Stimulated activated memory B cell treated with anti-CD40 and anti-IgM and Interleukin-4, amounts not matched to agents 10 μg/mL and 1 μg/mL and 100 μg/mL, for 72 hours (primary cell): Measurements from ENCODE around the gene FOLR2.
"Not testable (repeated sequence)": the region's sequence is repeated elsewhere in the genome, so short reads cannot be mapped to it uniquely, and the experiment has no call there.

Experiments
- ATAC-seq: fragments of 150-1000 bp; cut with Tn5 transposase; 2 replicates; pipeline ENCODE4 v1.10.0; 2021
- H3K27ac Mint-ChIP-seq: one replicate; pipeline ENCODE4 v1.8.0; 2022; ENCODE audit warnings: mild to moderate bottlenecking, mixed read lengths
- H3K27me3 Mint-ChIP-seq: one replicate; pipeline ENCODE4 v1.8.0; 2022; ENCODE audit warnings: mixed read lengths
- H3K36me3 Mint-ChIP-seq: one replicate; pipeline ENCODE4 v1.8.0; 2022; ENCODE audit warnings: mixed read lengths
- H3K4me1 Mint-ChIP-seq: one replicate; pipeline ENCODE4 v1.8.0; 2022; ENCODE audit warnings: mixed read lengths
- H3K4me3 Mint-ChIP-seq: one replicate; pipeline ENCODE4 v1.8.0; 2022; ENCODE audit warnings: mild to moderate bottlenecking, moderate library complexity, mixed read lengths
- H3K9me3 Mint-ChIP-seq: one replicate; pipeline ENCODE4 v1.8.0; 2022; ENCODE audit warnings: mixed read lengths

Gene FOLR2

DNA sequence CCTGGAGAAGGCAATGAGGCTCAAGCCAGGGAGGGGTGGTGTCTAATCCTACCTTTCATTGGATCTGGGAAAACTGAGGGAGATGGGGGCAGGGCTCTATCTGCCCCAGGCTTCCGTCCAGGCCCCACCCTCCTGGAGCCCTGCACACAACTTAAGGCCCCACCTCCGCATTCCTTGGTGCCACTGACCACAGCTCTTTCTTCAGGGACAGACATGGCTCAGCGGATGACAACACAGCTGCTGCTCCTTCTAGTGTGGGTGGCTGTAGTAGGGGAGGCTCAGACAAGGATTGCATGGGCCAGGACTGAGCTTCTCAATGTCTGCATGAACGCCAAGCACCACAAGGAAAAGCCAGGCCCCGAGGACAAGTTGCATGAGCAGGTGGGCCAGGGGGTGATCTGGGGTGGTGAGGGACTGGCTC is 24.6 kb upstream of the FOLR2 start, which contains the start of gene FOLR1:
Gene FOLR1 (plus strand): TSS at position 180 of the 421 bp plus-strand sequence. CDS start 34 bp downstream, at position 214.
- no peak within 1 kb of the TSS for H3K4me3 Mint-ChIP-seq
- no peaks in the 10 kb centered on the region for H3K27me3 Mint-ChIP-seq
- no peaks in the 10 kb centered on the region for H3K36me3 Mint-ChIP-seq
- no peaks in the 10 kb centered on the region for H3K9me3 Mint-ChIP-seq
- no peak for ATAC-seq
- no peaks in the 10 kb centered on the region for H3K4me1 Mint-ChIP-seq
- H3K27ac Mint-ChIP-seq = no peak within 1 kb of the TSS

- H3K27ac Mint-ChIP-seq = no peak overlapping the region
- no peaks in the 10 kb centered on the region for H3K27me3 Mint-ChIP-seq
- H3K4me3 Mint-ChIP-seq = no peak overlapping the region
- ATAC-seq = no peak
- H3K4me1 Mint-ChIP-seq = no peaks in the 10 kb centered on the region
- no peaks in the 10 kb centered on the region for H3K36me3 Mint-ChIP-seq
- no peaks in the 10 kb centered on the region for H3K9me3 Mint-ChIP-seq
Observed at GRCh38 chr11:72195518-72196270, 20.9 kb upstream of the FOLR2 start.

DNA sequence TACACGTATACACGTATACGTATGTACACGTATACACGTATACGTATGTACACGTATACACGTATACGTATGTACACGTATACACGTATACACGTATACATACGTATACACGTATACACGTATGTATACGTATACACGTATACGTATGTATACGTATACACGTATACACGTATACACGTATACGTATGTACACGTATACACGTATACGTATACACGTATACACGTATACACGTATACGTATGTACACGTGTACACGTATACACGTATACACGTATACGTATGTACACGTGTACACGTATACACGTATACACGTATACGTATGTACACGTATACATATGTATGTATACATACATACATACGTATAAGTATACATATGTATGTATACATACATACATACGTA is 15.1 kb upstream of the FOLR2 start:
- not testable (repeated sequence) for H3K36me3 Mint-ChIP-seq, ATAC-seq

GRCh38 chr11:72202571-72202970 is 14.0 kb upstream of the FOLR2 start:
- Mint-ChIP-seq H3K4me1 (peaks cover 6% of the 10 kb centered on the region), H3K9me3 (no peaks in the 10 kb centered on the region), H3K27me3 (no peaks in the 10 kb centered on the region), H3K27ac (no peak overlapping the region), H3K36me3 (no peaks in the 10 kb centered on the region), H3K4me3 (no peak overlapping the region)
- no peak for ATAC-seq

More for the DNA sequence above, 15.1 kb upstream of the FOLR2 start:
- not testable (repeated sequence) for H3K27me3 Mint-ChIP-seq, H3K27ac Mint-ChIP-seq, H3K9me3 Mint-ChIP-seq, H3K4me1 Mint-ChIP-seq, H3K4me3 Mint-ChIP-seq

GRCh38 chr11:72203163-72203562 is 13.4 kb upstream of the FOLR2 start:
- Mint-ChIP-seq H3K27ac (no peak overlapping the region), H3K4me1 (peaks cover 6% of the 10 kb centered on the region), H3K36me3 (no peaks in the 10 kb centered on the region), H3K4me3 (no peak overlapping the region), H3K27me3 (no peaks in the 10 kb centered on the region), H3K9me3 (no peaks in the 10 kb centered on the region)
- no peak for ATAC-seq

GRCh38 chr11:72204886-72205285 is 11.7 kb upstream of the FOLR2 start:
- H3K9me3 Mint-ChIP-seq = peaks cover 11% of the 10 kb centered on the region
- H3K36me3 Mint-ChIP-seq = peaks cover 14% of the 10 kb centered on the region
- no peak overlapping the region for H3K4me3 Mint-ChIP-seq
- H3K27me3 Mint-ChIP-seq = peaks cover 12% of the 10 kb centered on the region
- peaks cover 6% of the 10 kb centered on the region for H3K4me1 Mint-ChIP-seq
- no peak for ATAC-seq
- no peak overlapping the region for H3K27ac Mint-ChIP-seq

DNA sequence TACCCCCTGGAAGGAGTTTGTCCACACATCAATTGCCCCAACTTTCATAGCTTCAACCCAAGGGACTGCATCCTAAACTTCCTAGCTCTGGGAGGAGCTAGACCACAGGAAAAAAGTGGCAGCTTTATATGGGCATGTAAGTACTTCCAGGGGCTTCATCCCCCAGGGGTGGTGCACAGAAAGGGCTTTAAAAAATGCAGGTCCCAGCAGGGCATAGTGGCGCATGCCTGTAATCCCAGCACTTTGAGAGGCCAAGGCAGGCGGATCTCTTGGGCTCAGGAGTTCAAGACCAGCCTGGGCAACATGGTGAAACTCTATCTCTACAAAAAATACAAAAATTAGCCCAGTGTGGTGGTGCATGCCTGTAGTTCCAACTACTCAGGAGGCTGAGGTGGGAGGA is 9.8 kb upstream of the FOLR2 start:
- Mint-ChIP-seq H3K27me3 (peaks cover 16% of the 10 kb centered on the region), H3K9me3 (peaks cover 13% of the 10 kb centered on the region), H3K36me3 (peaks cover 17% of the 10 kb centered on the region)
- not testable (repeated sequence) for H3K4me1 Mint-ChIP-seq, H3K27ac Mint-ChIP-seq, ATAC-seq, H3K4me3 Mint-ChIP-seq

DNA sequence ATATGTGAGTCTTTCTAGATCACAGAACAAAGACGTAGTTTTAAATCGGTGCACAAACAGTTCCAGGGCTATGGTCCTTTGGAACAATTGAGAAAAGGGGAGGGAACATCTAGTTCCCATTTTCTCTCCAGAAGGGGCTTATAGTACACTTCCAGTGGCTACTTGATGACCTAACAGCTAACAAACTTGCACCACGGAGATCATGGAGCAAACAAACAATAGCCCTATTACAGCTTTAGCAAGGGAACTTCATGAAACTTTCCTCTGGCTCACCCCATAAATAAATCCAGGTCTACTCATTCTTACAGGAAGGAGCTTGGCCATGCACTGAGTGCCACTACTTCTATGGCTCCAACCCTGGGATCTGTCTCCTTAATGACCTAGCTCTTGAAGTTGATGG is 8.3 kb upstream of the FOLR2 start:
- H3K4me3 Mint-ChIP-seq = no peak overlapping the region
- no peak overlapping the region for H3K27ac Mint-ChIP-seq
- H3K4me1 Mint-ChIP-seq = peaks cover 6% of the 10 kb centered on the region
- H3K9me3 Mint-ChIP-seq = peaks cover 13% of the 10 kb centered on the region
- H3K27me3 Mint-ChIP-seq = peaks cover 16% of the 10 kb centered on the region
- H3K36me3 Mint-ChIP-seq = peaks cover 17% of the 10 kb centered on the region
- ATAC-seq = no peak

DNA sequence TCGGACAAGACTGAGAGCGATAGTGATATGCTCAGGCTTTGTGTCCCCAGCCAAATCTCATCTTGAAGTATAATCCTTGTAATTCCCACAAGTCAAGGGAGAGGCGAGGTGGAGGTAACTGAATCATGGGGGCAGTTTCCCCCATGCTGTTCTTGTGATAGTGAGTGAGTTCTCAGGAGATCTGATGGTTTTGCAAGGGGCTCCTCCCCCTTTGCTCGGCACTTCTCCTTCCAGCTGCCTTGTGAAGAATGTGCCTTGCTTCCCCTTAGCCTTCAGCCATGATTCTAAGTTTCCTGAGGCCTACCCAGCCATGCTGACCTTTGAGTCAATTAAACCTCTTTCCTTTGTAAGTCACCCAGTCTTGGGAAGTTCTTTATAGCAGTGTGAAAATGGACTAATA is 7.5 kb upstream of the FOLR2 start:
- Mint-ChIP-seq H3K36me3 (peaks cover 17% of the 10 kb centered on the region), H3K4me3 (no peak overlapping the region), H3K9me3 (peaks cover 13% of the 10 kb centered on the region), H3K27ac (no peak overlapping the region), H3K27me3 (peaks cover 16% of the 10 kb centered on the region), H3K4me1 (peaks cover 6% of the 10 kb centered on the region)
- ATAC-seq = no peak

DNA sequence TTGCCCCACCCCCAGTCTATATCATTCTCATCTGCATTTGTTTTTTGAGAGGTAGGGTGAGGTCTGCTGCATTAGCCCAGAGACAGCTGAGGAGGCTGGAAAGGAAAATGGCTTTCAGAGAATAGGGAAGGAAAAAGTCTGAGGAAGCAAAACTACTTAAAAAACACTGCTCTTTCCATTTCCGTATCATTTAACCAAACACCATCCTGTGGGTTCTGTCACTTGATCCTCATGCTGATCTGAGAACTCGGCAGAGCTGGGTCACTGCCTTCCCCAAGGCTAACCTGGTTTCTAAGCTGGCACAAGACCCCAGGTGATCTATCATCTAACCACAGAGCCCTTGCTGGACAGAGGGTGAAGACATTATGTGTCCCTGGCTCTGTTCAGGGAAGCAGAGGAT is 1.2 kb downstream of the FOLR2 start:
- ATAC-seq = no peak
- no peaks in the 10 kb centered on the region for H3K9me3 Mint-ChIP-seq
- no peaks in the 10 kb centered on the region for H3K36me3 Mint-ChIP-seq
- H3K4me1 Mint-ChIP-seq = peaks cover 53% of the 10 kb centered on the region
- no peaks in the 10 kb centered on the region for H3K27me3 Mint-ChIP-seq
- H3K4me3 Mint-ChIP-seq = no peak overlapping the region
- H3K27ac Mint-ChIP-seq = peak overlapping the region; percentile 26

GRCh38 chr11:72218251-72218745 is 1.7 kb downstream of the FOLR2 start:
- Mint-ChIP-seq H3K4me3 (no peak overlapping the region), H3K4me1 (peaks cover 55% of the 10 kb centered on the region), H3K27ac (peak overlapping the region; percentile 26), H3K36me3 (no peaks in the 10 kb centered on the region), H3K9me3 (no peaks in the 10 kb centered on the region), H3K27me3 (no peaks in the 10 kb centered on the region)
- no peak for ATAC-seq

GRCh38 chr11:72220696-72221363 is 4.2 kb downstream of the FOLR2 start:
- peak overlapping the region; percentile 59 for H3K4me3 Mint-ChIP-seq
- no peaks in the 10 kb centered on the region for H3K9me3 Mint-ChIP-seq
- H3K27ac Mint-ChIP-seq = peak overlapping the region; percentile 98
- ATAC-seq = no peak
- no peaks in the 10 kb centered on the region for H3K36me3 Mint-ChIP-seq
- H3K27me3 Mint-ChIP-seq = no peaks in the 10 kb centered on the region
- H3K4me1 Mint-ChIP-seq = peaks cover 70% of the 10 kb centered on the region

GRCh38 chr11:72221386-72222075 is 4.9 kb downstream of the FOLR2 start:
- Mint-ChIP-seq H3K27me3 (no peaks in the 10 kb centered on the region), H3K9me3 (no peaks in the 10 kb centered on the region), H3K27ac (peak overlapping the region; percentile 98), H3K4me3 (peak overlapping the region; percentile 59), H3K4me1 (peaks cover 74% of the 10 kb centered on the region), H3K36me3 (no peaks in the 10 kb centered on the region)
- no peak for ATAC-seq

DNA sequence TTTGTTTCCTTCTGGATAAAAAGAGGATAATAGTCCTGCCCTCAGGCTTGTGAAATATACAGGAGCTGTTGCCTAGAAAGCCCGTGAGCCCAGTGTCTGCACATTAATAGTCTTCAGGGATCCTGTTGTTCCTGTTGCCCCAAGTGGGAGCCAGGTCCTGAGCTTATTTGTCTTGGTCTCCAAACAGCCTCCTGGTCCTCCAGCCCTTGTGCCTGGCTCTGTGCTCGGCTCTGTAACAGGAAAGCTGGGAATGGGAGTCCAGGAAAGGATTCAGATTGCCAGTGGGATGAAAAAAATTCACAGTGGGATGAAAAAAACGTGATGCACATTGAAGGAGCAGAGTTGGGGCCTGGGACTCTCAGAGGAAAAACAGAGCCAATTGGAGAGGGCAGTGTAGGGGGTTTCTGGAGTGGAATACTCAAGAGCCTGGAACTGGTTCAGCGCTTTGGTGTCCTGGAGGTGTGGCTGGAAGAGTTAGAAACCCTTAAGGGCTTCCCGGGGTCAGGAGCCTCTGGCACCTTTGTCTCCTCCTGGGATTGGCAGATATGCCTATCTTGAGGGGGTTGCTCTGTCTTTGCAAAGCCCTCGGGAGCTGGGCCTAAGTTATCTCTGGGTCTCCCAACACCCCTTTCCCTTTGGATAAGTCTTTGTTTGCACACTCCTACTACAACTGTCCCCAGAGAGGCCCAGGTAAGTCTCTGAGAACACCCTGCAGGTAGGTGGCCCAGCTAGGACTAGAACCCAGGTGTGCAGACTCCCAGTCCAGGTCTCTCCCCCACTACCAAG is 5.7 kb downstream of the FOLR2 start:
- no peaks in the 10 kb centered on the region for H3K27me3 Mint-ChIP-seq
- peaks cover 70% of the 10 kb centered on the region for H3K4me1 Mint-ChIP-seq
- H3K9me3 Mint-ChIP-seq = no peaks in the 10 kb centered on the region
- ATAC-seq = no peak
- peak overlapping the region; percentile 98 for H3K27ac Mint-ChIP-seq
- peak overlapping the region; percentile 83 for H3K4me3 Mint-ChIP-seq
- H3K36me3 Mint-ChIP-seq = no peaks in the 10 kb centered on the region
